Parathyroid adenoma (tissue), 2 donors: ENCODE results near the gene TBC1D14.

ENCODE experiments used
- H2AFZ ChIP-seq: fragments of 300-600 bp; sonication (generic); one replicate; pipeline ENCODE4 v1.7.0; 2017; ENCODE audit warnings: antibody characterized with exemption, mild to moderate bottlenecking
- H3K27ac ChIP-seq: fragments of 300-600 bp; sonication (generic); one replicate; pipeline ENCODE4 v1.7.0; 2017
- H3K27me3 ChIP-seq: fragments of 300-600 bp; sonication (generic); one replicate; pipeline ENCODE4 v1.7.0; 2017; ENCODE audit warnings: low read length; ENCODE audit not compliant: control insufficient read depth, insufficient read depth
- H3K36me3 ChIP-seq: fragments of 300-600 bp; sonication (generic); one replicate; pipeline ENCODE4 v1.7.0; 2017; ENCODE audit warnings: low read length; ENCODE audit not compliant: control insufficient read depth, insufficient read depth
- H3K4me1 ChIP-seq: fragments of 300-600 bp; sonication (generic); one replicate; pipeline ENCODE4 v1.7.0; 2017; ENCODE audit warnings: control low read depth
- H3K4me2 ChIP-seq: fragments of 300-600 bp; sonication (generic); one replicate; pipeline ENCODE4 v1.7.0; 2017; ENCODE audit warnings: low read length
- H3K4me3 ChIP-seq: fragments of 300-600 bp; sonication (generic); one replicate; pipeline ENCODE4 v1.7.0; 2017; ENCODE audit warnings: low read depth, low read length
- H3K79me2 ChIP-seq: fragments of 300-600 bp; sonication (generic); one replicate; pipeline ENCODE4 v1.7.0; 2017; ENCODE audit warnings: control low read depth
- H3K9ac ChIP-seq: fragments of 300-600 bp; sonication (generic); one replicate; pipeline ENCODE4 v1.7.0; 2017; ENCODE audit warnings: mild to moderate bottlenecking
- H3K9me3 ChIP-seq: fragments of 300-600 bp; sonication (generic); one replicate; pipeline ENCODE4 v1.7.0; 2017; ENCODE audit warnings: low read length; ENCODE audit not compliant: control insufficient read depth
- CTCF ChIP-seq: fragments of 300-600 bp; sonication (generic); IDR thresholded peaks from one replicate; pipeline ENCODE4 v1.7.0; 2017; ENCODE audit warnings: antibody characterized with exemption, mild to moderate bottlenecking
- donor health status: primary hyperparathyroidism.

TBC1D14 gene

GRCh38 chr4:6939761-6940743 is 30.4 kb downstream of the TBC1D14 start:
- H3K4me2 ChIP-seq, result no peak overlapping the region
- no peak overlapping the region for H3K9ac ChIP-seq
- no peaks in the 10 kb centered on the region for H3K4me1 ChIP-seq

GRCh38 chr4:6940744-6941137 is 31.1 kb downstream of the TBC1D14 start:
- no peak overlapping the region for H3K4me2 ChIP-seq
- H3K27me3 ChIP-seq, result no peaks in the 10 kb centered on the region
- H3K9me3 ChIP-seq, result no peaks in the 10 kb centered on the region
- H2AFZ ChIP-seq, result no peak overlapping the region
- no peaks in the 10 kb centered on the region for H3K36me3 ChIP-seq
- no peak overlapping the region for H3K9ac ChIP-seq
- peaks cover 5% of the 10 kb centered on the region for H3K79me2 ChIP-seq
- H3K4me3 ChIP-seq, result no peak overlapping the region
- H3K4me1 ChIP-seq, result no peaks in the 10 kb centered on the region
- no peak overlapping the region for H3K27ac ChIP-seq
- no peak for TF ChIP-seq CTCF

More at GRCh38 chr4:6939761-6940743, 30.4 kb downstream of the TBC1D14 start:
- H3K79me2 ChIP-seq, result peaks cover 5% of the 10 kb centered on the region
- H3K27me3 ChIP-seq, result no peaks in the 10 kb centered on the region
- TF ChIP-seq CTCF, result no peak
- no peaks in the 10 kb centered on the region for H3K9me3 ChIP-seq
- no peaks in the 10 kb centered on the region for H3K36me3 ChIP-seq
- no peak overlapping the region for H2AFZ ChIP-seq
- H3K27ac ChIP-seq, result no peak overlapping the region
- H3K4me3 ChIP-seq, result no peak overlapping the region

- Histone ChIP-seq H3K4me2 (no peak overlapping the region), H3K79me2 (peaks cover 12% of the 10 kb centered on the region), H3K4me1 (no peaks in the 10 kb centered on the region), H3K4me3 (no peak overlapping the region), H3K27ac (no peak overlapping the region), H3K9me3 (no peaks in the 10 kb centered on the region), H3K36me3 (no peaks in the 10 kb centered on the region), H3K27me3 (no peaks in the 10 kb centered on the region), H2AFZ (no peak overlapping the region), H3K9ac (no peak overlapping the region)
- TF ChIP-seq CTCF, result no peak
These were observed 32.2 kb downstream of the TBC1D14 start for GRCh38 chr4:6941796-6942195.

- H3K4me3 ChIP-seq, result no peak overlapping the region
- no peak overlapping the region for H2AFZ ChIP-seq
- H3K9ac ChIP-seq, result no peak overlapping the region
- no peaks in the 10 kb centered on the region for H3K9me3 ChIP-seq
- H3K27me3 ChIP-seq, result no peaks in the 10 kb centered on the region
- TF ChIP-seq CTCF, result no peak
- peaks cover 10% of the 10 kb centered on the region for H3K79me2 ChIP-seq
- H3K4me2 ChIP-seq, result no peak overlapping the region
- no peaks in the 10 kb centered on the region for H3K36me3 ChIP-seq
- no peak overlapping the region for H3K27ac ChIP-seq
- H3K4me1 ChIP-seq, result no peaks in the 10 kb centered on the region
These were observed 32.7 kb downstream of the TBC1D14 start for GRCh38 chr4:6942238-6942800.
